ENCODE measurements around the gene SORCS2. TPM values are rescaled to one million over a fixed set of nuclear protein-coding genes. Genes with fewer than 3 reads are reported as not detected.

The SORCS2 gene
- total RNA-seq, 1 donor from 2014 or later = 7.1 TPM

DNA sequence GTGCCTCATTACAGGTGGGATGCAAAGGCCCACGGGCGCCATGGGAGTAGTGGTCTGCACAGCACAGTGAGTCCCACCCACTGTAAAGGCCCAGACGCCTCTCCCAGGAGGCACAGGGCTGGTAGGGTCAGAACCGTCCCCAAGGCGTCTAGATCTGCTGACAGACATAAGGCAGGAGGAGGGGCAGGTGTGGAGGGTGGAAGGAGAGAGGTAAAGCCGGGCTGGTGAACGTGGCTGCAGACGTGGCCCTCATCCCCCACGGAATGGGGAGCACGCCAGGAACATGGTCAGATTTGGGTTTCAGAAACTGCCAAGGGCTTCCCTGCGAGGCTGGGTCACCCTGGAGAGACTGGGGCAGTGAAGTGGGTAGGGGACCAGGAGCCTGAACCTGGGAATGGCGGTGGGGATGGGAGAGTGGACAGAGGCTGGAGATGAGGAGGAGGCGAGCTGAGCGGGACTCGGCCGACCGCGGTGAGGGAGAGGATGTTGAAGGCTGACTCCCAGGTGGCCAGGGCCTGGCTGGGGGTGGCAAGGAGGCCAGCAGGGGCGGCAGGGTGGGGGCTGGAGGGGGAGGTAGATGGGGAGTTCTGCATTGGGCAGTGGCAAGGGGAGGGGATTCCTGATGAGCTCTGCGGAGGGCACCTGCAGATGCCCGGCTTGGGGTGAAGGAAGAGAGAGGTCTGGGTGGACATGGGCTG lies 562.4 kb downstream of the SORCS2 start:
- H3K4me1 Mint-ChIP-seq = peaks cover 13% of the 10 kb centered on the region
- no peak overlapping the region for H3K4me3 Mint-ChIP-seq
- TF ChIP-seq, protein P1, sequence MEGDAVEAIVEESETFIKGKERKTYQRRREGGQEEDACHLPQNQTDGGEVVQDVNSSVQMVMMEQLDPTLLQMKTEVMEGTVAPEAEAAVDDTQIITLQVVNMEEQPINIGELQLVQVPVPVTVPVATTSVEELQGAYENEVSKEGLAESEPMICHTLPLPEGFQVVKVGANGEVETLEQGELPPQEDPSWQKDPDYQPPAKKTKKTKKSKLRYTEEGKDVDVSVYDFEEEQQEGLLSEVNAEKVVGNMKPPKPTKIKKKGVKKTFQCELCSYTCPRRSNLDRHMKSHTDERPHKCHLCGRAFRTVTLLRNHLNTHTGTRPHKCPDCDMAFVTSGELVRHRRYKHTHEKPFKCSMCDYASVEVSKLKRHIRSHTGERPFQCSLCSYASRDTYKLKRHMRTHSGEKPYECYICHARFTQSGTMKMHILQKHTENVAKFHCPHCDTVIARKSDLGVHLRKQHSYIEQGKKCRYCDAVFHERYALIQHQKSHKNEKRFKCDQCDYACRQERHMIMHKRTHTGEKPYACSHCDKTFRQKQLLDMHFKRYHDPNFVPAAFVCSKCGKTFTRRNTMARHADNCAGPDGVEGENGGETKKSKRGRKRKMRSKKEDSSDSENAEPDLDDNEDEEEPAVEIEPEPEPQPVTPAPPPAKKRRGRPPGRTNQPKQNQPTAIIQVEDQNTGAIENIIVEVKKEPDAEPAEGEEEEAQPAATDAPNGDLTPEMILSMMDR (IDR thresholded peaks at IDR 0.05; ENCODE audit: unreplicated experiment) = no peak
- peaks cover 10% of the 10 kb centered on the region for H3K36me3 Mint-ChIP-seq
- H3K9me3 Mint-ChIP-seq = no peaks in the 10 kb centered on the region
- no peaks in the 10 kb centered on the region for H3K27me3 Mint-ChIP-seq (ENCODE audit: low read depth)
- no peak overlapping the region for H3K27ac Mint-ChIP-seq
- DNase-seq (ENCODE audit: low spot score in 2 of 2, unreplicated experiment in 2 of 2) = no peak

DNA sequence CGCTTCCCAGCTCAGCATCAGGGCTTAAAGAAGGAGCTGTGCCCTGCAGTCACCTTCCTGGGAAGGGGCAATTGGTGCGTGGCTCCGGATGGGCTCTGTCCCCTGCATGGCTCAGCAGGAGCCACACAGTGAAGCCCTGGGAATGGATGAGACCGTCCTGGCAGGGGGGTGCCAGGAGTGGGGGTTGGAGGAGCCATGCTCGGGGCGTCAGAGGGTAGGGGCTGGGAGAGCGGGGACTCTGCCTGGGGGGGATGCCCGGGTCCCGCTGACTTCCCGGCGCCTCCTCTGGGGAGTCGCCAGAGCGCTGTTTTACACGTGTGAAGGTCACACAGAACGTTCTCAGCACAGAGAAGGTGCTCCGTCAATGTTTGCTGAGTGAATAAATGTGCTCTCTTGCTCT lies 563.2 kb downstream of the SORCS2 start:
- H3K9me3 Mint-ChIP-seq = no peaks in the 10 kb centered on the region
- H3K4me3 Mint-ChIP-seq = no peak overlapping the region
- peaks cover 9% of the 10 kb centered on the region for H3K4me1 Mint-ChIP-seq
- H3K36me3 Mint-ChIP-seq = peaks cover 13% of the 10 kb centered on the region
- H3K27ac Mint-ChIP-seq = no peak overlapping the region
- TF ChIP-seq, protein P1 (IDR thresholded peaks at IDR 0.05; ENCODE audit: unreplicated experiment) = no peak
- no peak for DNase-seq (ENCODE audit: low spot score in 2 of 2, unreplicated experiment in 2 of 2)
- H3K27me3 Mint-ChIP-seq (ENCODE audit: low read depth) = no peaks in the 10 kb centered on the region

DNA sequence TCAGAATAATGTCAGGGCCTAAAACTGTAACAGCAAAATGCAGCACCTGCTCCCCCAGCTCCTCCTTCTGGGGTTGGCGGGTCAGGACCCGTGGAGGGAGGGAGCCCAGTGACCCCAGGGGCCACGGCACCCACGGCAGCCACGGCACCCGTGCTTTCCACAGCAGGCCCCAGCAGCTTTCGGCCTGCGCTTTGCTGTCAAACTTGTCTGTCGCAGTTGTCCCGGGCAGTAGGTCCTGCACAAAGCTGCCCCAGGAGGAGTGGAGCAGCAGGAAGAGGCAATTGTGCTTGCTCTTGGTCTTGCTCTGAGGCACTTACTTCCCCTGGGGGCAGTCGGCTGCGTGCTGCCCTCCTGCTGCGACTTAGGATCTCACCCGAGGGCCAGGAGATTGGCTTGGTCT lies 563.7 kb downstream of the SORCS2 start:
- Mint-ChIP-seq H3K4me3 (no peak overlapping the region), H3K9me3 (no peaks in the 10 kb centered on the region), H3K4me1 (peaks cover 9% of the 10 kb centered on the region), H3K27me3 (ENCODE audit: low read depth) (no peaks in the 10 kb centered on the region), H3K27ac (no peak overlapping the region), H3K36me3 (peaks cover 13% of the 10 kb centered on the region)
- TF ChIP-seq, protein P1 (IDR thresholded peaks at IDR 0.05; ENCODE audit: unreplicated experiment) = no peak
- DNase-seq (ENCODE audit: low spot score in 2 of 2, unreplicated experiment in 2 of 2) = no peak

DNA sequence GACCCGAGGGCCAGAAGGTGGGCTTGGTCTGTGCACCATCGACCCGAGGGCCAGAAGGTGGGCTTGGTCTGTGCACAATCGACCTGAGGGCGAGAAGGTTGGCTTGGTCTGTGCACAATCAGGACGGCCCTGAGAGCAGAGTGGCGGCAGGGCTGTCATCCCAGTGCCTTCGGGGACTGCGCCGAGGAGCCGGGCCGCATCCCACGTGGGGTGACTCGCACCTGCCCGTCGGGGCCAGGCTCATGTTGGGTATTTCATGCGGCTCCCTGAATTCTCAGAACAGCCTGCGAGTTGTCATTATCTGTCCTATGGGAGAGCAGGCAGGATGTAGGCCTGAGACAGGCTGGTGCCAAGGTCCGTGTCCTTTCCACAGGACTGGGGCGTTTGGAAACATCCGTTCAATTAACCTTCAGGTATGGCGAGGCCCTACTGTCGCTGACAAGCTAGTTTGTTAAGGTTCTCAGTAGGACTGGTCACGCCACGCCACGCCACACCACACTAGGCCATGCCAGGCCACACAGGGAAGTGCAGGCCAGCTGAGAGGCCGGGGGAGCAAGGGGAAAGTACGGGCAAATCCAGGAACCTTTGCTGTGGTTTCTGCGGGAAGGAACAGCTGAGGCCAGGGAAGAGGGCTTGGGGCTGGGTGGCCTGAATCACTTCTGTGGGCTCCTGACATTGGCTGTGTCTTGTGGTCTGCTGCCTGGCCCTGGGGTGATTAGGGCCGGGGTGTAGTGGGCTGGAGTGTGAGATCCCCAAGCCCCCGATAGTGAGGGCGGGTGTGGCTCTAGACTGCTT lies 564.4 kb downstream of the SORCS2 start:
- Mint-ChIP-seq H3K4me3 (no peak overlapping the region), H3K27me3 (ENCODE audit: low read depth) (no peaks in the 10 kb centered on the region), H3K27ac (peak overlapping the region; percentile 79), H3K9me3 (no peaks in the 10 kb centered on the region), H3K4me1 (peaks cover 10% of the 10 kb centered on the region), H3K36me3 (peaks cover 16% of the 10 kb centered on the region)
- no peak for DNase-seq (ENCODE audit: low spot score in 2 of 2, unreplicated experiment in 2 of 2)
- TF ChIP-seq, protein P1 (IDR thresholded peaks at IDR 0.05; ENCODE audit: unreplicated experiment) = no peak

DNA sequence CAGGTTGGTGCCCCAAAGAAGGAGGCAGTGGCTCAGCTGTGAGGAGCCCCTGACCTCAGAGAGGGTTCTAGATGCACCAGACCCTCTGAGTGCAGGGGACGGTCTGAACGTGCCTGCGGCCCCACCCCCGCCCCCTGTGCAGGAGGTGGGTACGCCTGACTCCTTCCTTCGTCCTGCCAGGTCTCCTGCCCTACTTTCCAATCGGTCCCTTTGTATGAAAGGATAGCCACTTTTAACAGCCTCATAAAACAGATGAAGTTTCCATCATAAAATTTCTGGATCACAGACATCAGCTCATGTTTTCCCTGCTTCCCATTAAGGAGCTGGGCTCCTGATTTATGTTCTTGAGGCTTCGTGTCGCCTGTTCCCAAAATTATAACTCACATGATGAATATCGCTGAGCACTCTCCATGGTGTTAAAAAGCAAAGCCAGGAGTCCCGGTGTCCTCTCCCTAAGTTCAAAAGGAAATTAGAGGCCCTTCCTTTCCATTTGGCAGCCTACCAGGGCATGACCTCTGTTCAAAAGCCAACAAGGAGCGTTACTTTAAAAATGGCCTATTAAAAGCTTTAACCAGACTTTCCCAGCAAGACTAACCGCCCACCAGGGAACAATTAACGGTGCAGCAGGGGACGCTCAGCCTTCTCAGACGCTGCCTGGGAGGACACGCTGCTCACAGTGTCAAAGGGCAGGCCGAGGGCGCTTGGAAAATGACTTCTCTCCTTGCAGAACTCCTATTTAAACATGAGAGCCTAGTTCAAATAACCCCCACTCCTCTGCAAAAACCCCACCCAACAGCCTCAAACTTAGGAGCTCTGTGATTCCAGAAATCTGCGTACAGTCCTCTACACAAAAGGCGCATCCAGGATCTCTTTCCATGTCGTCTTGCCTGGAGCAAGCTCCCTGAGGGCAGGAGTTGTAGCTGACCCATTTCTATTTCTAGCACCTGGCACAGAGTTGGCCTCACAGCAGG lies 565.4 kb downstream of the SORCS2 start:
- H3K9me3 Mint-ChIP-seq = no peaks in the 10 kb centered on the region
- H3K4me3 Mint-ChIP-seq = no peak overlapping the region
- TF ChIP-seq, protein P1 (IDR thresholded peaks at IDR 0.05; ENCODE audit: unreplicated experiment) = no peak
- peaks cover 17% of the 10 kb centered on the region for H3K36me3 Mint-ChIP-seq
- no peak for DNase-seq (ENCODE audit: low spot score in 2 of 2, unreplicated experiment in 2 of 2)
- no peaks in the 10 kb centered on the region for H3K27me3 Mint-ChIP-seq (ENCODE audit: low read depth)
- H3K4me1 Mint-ChIP-seq = peaks cover 13% of the 10 kb centered on the region
- peak overlapping the region; percentile 79 for H3K27ac Mint-ChIP-seq

Data from mesothelial cell of epicardium (in vitro differentiated cells).